Stimulated activated CD4-positive, alpha-beta T cell treated with anti-CD3 and anti-CD28 coated beads, Interleukin-2, amount 100 ng/mL, for 24 hours (primary cell): Measurements from ENCODE around the gene SPINK14.

Source experiments
- DNase-seq, 2 donors: peaks; one replicate each; pipeline ENCODE4 v3.0.0-alpha.2; 2020

The SPINK14 gene

GRCh38 chr5:148168246-148168645 lies at the start of gene SPINK14:
TSS of gene SPINK14 (plus strand) at chr5:148168546. CDS start at chr5:148169733, 1,187 bp downstream.
- no peak for DNase-seq

- no peak for DNase-seq
Measured at GRCh38 chr5:148120317-148120716, 48.0 kb upstream of the SPINK14 start.

- no peak for DNase-seq
Measured at GRCh38 chr5:148125641-148126040, 42.7 kb upstream of the SPINK14 start.

GRCh38 chr5:148135091-148136048 lies 33.0 kb upstream of the SPINK14 start:
- no peak for DNase-seq

GRCh38 chr5:148140846-148141245 lies 27.5 kb upstream of the SPINK14 start:
- no peak for DNase-seq

GRCh38 chr5:148141645-148142044 lies 26.7 kb upstream of the SPINK14 start:
- no peak for DNase-seq

- DNase-seq = no peak
Measured at GRCh38 chr5:148145916-148146315, 22.4 kb upstream of the SPINK14 start.

GRCh38 chr5:148146487-148146886 lies 21.9 kb upstream of the SPINK14 start:
- DNase-seq = no peak

- DNase-seq = no peak
Measured at GRCh38 chr5:148147415-148147814, 20.9 kb upstream of the SPINK14 start.

- DNase-seq = no peak
Measured at GRCh38 chr5:148151872-148152271, 16.5 kb upstream of the SPINK14 start.

- DNase-seq = no peak
Measured at GRCh38 chr5:148152781-148153180, 15.6 kb upstream of the SPINK14 start.

- no peak for DNase-seq
Measured at GRCh38 chr5:148156609-148157008, 11.7 kb upstream of the SPINK14 start.

GRCh38 chr5:148162038-148162437 lies 6.3 kb upstream of the SPINK14 start:
- DNase-seq = no peak

GRCh38 chr5:148163345-148163744 lies 5.0 kb upstream of the SPINK14 start:
- DNase-seq = no peak

GRCh38 chr5:148166550-148167283 lies 1.6 kb upstream of the SPINK14 start:
- DNase-seq = no peak

GRCh38 chr5:148172377-148172776 lies 4.0 kb downstream of the SPINK14 start:
- no peak for DNase-seq

GRCh38 chr5:148176480-148176879 lies 8.1 kb downstream of the SPINK14 start:
- DNase-seq = no peak

- no peak for DNase-seq
Measured at GRCh38 chr5:148177207-148177606, 8.9 kb downstream of the SPINK14 start.

- DNase-seq = no peak
Measured at GRCh38 chr5:148179234-148179824, 11.0 kb downstream of the SPINK14 start.

- no peak for DNase-seq
Measured at GRCh38 chr5:148186248-148187003, 18.1 kb downstream of the SPINK14 start.

GRCh38 chr5:148191010-148191409 lies 22.7 kb downstream of the SPINK14 start:
- DNase-seq = no peak

GRCh38 chr5:148193202-148193601 lies 24.9 kb downstream of the SPINK14 start:
- no peak for DNase-seq

- no peak for DNase-seq
Measured at GRCh38 chr5:148201151-148201550, 32.8 kb downstream of the SPINK14 start.
